GM12801 (cell line): Measurements from ENCODE around the gene C2orf74.

Source experiments
- TF ChIP-seq, protein P1 (sequence below): IDR thresholded peaks from one replicate; pipeline ENCODE4 v1.5.1; 2011; ENCODE audit warnings: control low read depth; ENCODE audit not compliant: insufficient read length; ENCODE audit errors: extremely low read depth

Gene C2orf74

DNA sequence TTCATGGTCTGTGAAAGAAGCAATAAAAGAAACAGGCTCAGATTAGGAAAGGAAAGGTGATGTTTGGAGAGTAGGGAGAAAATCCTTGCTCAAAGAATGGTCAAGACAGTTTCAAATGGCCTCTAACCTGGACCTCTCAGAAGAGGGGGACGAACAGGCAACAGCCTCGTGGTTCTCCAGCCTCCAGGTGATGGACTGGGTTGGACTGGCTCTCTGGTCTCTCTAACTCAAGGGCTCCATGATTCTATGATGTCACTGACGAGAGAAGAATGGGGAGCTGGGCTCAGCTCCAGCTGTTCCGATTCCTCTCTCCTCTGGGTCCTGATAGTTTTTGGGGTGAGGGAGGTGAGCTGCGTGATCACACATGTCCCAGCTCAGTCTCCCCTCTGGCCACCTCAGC, at the start of gene C2orf74:
Gene C2orf74 (plus strand): TSS at position 301 of the 400 bp plus-strand sequence. CDS start 327 bp downstream, outside the sequence.
- TF ChIP-seq, protein P1, sequence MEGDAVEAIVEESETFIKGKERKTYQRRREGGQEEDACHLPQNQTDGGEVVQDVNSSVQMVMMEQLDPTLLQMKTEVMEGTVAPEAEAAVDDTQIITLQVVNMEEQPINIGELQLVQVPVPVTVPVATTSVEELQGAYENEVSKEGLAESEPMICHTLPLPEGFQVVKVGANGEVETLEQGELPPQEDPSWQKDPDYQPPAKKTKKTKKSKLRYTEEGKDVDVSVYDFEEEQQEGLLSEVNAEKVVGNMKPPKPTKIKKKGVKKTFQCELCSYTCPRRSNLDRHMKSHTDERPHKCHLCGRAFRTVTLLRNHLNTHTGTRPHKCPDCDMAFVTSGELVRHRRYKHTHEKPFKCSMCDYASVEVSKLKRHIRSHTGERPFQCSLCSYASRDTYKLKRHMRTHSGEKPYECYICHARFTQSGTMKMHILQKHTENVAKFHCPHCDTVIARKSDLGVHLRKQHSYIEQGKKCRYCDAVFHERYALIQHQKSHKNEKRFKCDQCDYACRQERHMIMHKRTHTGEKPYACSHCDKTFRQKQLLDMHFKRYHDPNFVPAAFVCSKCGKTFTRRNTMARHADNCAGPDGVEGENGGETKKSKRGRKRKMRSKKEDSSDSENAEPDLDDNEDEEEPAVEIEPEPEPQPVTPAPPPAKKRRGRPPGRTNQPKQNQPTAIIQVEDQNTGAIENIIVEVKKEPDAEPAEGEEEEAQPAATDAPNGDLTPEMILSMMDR = no peak

DNA sequence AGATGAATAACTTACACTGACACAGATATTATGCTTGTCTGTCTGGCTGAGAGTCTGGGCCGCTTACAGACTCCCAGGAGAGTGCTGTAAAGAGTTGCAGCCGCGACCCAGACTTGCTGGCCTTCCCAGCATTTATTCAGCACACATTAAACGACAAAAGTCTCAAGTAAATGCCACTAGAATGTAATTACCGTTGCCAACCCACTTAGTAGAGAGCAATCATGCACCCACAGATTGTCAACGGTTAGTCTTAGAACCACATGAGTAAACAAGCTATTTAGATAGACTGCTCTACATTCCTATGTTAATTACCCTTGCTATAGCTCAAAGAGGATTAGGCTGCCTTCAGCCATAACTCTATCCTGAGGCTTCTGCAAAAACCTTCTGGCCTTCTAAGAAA, 47.8 kb upstream of the C2orf74 start:
- TF ChIP-seq, protein P1 = no peak

DNA sequence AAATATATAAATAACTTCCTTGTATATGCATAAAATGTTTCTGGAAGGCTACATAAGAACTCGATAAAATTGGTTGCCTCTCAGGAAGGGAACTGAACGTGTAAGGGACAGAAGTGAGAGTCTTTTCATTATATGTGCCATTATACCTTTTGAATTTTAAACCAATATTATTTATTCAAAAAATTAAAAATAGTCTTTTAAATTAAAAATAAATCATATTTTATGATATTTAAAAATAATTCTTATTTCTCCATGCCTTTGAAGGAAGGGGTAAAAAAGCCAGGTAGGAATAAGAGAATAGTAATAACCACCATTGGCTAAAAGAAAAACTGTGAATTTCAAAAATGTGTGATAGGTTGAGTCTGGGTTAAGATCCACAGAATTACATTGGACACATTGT, 45.7 kb upstream of the C2orf74 start:
- TF ChIP-seq, protein P1 = no peak

GRCh38 chr2:61117534-61117933, 44.5 kb upstream of the C2orf74 start:
- TF ChIP-seq, protein P1 = no peak

- TF ChIP-seq, protein P1 = no peak
These were observed 36.8 kb upstream of the C2orf74 start for GRCh38 chr2:61125123-61125710.

GRCh38 chr2:61125798-61126197, 36.2 kb upstream of the C2orf74 start:
- TF ChIP-seq, protein P1 = no peak

- TF ChIP-seq, protein P1 = no peak
These were observed 27.8 kb upstream of the C2orf74 start for GRCh38 chr2:61134141-61134540.
